ENCODE results near the gene BRD3OS.

Gene BRD3OS

DNA sequence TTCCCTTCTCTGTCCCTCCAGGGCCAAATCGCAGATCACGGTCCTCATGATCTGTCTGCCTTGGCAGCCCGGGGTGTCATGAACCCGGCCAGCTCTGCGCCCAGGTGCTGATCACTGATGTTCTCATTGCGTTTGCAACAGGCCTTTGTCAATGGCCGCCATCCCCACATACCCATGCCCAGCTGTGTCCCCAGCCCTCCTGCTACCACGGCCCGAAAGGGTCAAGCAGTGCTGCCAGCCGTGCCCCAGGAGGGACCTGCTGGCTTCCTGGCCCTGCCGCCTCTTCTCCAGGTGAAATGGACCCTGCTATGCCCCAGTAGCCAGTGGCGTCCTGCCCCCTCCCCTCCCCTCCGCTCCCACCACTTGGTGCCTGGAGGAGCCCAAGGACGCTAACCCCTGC lies 20.4 kb upstream of the BRD3OS start:
- DNase-seq (ENCODE audit: low spot score), result no peak

GRCh38 chr9:134005381-134005780 lies 19.9 kb upstream of the BRD3OS start:
- no peak for DNase-seq (ENCODE audit: low spot score)

DNA sequence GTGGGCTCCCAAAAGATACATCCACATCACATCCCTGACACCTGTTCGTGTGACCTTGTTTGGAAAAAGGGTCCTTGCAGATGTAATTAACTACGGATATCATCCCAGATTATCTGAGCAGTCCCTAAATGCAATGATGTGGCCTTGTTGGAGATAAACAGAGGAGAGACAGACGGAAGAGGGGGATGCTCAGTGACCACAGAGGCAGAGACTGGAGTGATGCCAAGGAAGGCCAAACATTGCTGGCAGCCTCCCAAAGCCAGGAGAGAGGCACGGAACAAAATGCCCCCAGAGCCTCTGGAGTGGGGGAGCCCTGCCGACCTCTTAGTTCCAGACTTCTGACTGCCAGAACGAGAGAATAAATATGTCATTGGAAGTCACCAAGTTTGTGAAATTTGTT lies 18.1 kb upstream of the BRD3OS start:
- no peak for DNase-seq (ENCODE audit: low spot score)

- DNase-seq (ENCODE audit: low spot score), result no peak
Observed at GRCh38 chr9:134007571-134007970, 17.7 kb upstream of the BRD3OS start.

DNA sequence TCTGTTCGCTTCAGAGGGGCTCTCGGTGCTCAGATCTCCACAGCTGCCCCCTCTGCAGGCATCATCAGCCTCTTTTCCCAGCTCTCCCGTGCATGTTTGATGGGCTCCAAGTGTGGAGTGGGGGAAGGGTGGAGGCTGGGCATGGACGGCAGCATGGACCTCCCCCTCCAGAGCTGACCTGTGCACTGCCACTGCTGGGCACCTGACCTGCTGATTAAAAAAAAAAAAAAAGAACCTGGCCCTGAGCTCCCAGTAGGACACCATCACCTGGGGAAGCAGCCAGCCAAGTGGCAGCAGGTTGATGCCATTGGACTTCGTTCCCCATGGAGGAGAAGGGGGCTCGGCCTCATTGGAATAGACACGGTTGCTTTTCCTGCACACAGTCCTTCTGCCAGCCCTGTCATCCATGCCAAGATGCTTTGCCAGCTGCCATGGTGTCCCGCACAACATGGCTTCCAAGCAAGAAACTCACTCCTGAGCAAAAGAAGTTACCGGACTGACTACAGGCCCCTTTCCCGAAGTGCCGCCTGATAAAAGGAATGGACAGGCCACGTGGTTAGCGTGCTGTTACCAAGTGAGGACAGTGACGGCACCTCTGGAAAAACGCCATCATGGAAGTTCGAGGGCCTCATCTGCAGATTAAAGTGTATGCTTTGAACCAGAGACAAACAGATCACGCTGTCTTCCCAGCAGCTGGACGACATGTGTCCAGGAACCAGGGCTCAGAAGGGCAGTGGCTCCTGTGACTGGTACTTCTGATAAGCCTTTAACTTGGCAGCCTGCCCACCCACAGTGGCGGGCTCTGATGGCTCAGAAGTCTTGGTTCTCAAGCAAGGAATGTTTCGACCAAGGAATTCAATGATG lies 14.7 kb upstream of the BRD3OS start:
- no peak for DNase-seq (ENCODE audit: low spot score)

GRCh38 chr9:134011401-134011800 lies 13.9 kb upstream of the BRD3OS start:
- no peak for DNase-seq (ENCODE audit: low spot score)

DNA sequence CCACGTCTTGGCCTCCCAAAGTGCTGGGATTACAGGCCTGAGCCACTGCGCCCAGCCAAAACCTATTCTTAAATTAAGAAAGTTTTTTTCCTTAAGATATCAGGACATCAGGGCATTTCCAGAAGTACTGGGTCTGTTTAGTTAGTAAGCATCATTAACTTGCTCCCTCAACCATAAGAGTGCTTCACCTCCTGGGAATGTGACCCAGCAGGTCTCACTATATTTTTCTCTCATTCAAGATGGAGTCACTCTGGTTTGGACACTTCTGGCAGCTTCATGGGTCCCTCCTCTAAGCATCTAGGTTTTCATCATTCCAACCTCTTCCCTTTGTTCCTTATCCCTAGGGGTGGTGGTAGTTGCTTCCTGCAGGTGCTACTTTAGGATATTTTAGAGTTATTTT lies 10.3 kb upstream of the BRD3OS start:
- DNase-seq (ENCODE audit: low spot score), result no peak

DNA sequence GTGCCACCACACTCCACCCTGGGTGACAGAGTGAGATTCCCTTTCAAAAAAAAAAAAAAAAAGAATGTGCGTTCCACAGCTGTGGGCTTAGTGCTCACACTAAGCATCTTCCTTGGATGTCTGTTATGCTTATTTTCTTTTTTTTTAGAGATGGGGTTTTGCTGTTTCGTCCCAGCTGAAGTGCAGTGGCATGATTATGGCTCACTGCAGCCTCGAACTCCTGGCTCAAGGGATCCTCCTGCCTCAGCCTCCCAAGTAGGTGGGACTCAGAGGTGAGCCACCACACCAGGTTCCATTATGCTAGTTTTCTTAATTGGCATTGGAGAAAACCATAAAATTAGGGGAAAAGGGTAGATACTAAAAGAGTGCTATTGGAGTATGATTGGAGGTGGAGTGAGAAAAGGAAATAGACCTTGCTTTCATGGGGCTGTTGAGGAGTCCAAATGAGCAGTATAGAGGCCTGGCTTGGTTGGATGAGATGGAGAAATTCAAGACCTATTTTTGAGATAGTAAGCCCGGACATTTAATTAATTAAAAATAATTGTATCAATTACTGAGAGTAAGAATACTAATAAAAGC lies 978 bp upstream of the BRD3OS start:
- DNase-seq (ENCODE audit: low spot score), result no peak

DNA sequence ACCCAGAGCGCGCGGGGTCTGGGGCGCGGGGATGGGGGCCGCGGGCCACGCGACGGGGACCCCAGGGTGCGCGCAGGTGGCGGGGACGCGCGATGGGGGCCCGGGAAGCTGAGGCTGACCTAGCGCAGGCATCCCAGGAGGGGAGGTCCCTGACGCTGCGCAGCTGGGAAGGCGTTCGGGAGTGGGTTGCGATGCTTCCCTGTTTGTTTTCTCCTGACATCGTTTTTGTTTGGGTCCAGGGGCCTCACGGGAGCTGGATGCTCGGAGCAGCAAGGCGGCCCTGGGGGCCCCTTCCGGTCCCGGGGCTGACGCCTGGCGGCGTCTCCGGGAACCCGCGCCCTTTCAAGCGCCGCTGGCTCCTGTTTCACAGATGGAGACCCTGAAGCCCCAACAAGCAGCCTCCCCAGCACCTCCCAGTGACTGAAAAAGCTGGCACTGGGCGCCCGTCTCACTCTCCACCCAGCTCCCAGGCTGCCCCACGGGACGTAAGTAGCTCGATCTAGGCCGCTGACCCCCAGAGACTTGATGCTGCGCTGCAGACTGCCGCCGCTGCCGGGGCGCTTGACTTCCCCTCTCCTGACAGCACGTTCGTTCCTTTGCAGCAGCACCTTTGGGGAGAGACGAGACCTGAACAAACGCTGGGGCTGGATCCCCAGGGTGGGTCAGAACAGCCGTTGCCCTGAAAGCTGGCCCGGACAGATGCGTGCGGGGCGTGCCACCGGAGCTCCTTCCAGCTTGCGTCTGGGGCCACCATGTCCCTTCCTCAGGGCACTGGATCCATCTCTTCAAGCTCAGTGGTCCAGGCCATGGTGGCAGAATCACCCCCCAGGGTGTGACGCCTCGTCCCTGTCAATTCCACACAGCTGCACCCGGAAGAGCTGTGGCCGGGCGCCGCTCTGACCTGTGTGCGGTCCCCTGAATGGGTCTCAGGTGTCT lies 593 bp downstream of the BRD3OS start:
- DNase-seq (ENCODE audit: low spot score), result peak; percentile 53

GRCh38 chr9:134026581-134026980 lies 1.3 kb downstream of the BRD3OS start:
- DNase-seq (ENCODE audit: low spot score), result no peak

DNA sequence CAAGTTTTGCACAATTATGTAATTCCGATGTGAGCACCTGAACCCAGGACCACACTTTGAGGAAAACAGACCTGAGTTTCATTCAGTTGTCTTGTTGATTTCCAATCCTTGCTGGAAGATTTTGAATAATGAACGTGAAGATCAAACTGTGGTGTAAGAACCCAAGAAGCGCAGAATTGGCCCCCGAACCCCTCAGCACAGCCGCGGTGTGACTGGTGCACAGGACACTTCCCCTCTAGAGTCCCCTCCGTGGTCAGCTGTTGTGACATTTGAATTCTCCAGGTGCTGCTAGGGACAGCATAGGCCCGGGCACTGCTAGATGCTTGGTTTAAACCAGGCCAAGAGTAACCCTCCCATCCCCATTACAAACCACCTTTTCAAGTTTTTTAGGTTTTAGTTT lies 1.7 kb downstream of the BRD3OS start:
- DNase-seq (ENCODE audit: low spot score), result no peak

DNA sequence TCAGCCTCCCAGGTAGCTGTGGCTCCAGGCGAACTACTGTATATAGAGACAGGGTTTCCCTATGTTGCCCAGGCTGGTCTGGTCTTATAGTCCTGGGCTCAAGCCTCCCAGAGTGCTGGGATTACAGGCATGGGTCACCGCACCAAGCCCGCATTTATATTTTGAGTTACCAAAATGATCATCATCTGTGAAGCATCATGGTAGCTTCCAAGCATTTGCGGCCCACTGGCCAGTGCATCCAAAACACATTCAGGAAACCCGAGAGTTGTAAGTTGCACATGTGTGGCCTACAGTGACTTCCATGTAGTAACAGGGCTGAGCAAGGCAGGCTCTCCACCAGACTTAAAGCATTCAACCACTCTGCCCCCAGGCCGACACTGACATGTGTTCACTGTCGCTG lies 2.3 kb downstream of the BRD3OS start:
- DNase-seq (ENCODE audit: low spot score), result no peak

- DNase-seq (ENCODE audit: low spot score), result no peak
Observed at GRCh38 chr9:134028076-134028475, 2.8 kb downstream of the BRD3OS start.

DNA sequence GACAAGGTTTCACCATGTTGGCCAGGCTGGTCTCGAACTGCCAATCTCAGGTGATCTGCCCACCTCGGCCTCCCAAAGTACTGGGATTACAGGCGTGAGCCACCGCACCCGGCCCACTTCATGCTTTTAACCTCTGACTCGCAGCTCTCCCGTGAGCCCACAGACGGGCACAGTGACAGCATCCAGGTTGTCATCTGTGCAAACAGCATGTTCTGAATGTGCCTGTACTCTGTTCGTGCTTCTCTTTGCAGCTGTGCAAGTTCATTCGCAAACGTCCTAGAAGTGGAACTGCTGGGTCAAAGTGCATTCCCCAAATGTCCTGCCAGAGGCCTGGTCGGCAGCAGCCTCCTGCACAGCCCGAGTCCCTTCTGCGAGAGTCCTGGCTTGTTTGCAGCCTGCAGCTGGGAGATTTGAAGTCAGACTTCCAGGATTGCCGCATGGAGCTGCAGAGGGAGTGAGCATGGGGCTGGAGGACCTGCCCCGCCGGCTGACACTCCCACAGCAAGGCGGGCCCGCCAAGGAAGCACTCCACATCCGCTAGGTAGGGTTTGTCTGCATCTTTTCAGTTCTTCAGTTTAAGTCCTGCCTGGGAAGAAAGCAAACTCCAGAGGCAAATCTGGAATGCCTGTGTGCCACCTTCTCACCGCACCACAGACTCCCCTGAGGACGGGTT lies 3.4 kb downstream of the BRD3OS start:
- no peak for DNase-seq (ENCODE audit: low spot score)

- DNase-seq (ENCODE audit: low spot score), result no peak
Observed at GRCh38 chr9:134029248-134030226, 4.3 kb downstream of the BRD3OS start.

- no peak for DNase-seq (ENCODE audit: low spot score)
Observed at GRCh38 chr9:134030821-134031470, 5.7 kb downstream of the BRD3OS start.

DNA sequence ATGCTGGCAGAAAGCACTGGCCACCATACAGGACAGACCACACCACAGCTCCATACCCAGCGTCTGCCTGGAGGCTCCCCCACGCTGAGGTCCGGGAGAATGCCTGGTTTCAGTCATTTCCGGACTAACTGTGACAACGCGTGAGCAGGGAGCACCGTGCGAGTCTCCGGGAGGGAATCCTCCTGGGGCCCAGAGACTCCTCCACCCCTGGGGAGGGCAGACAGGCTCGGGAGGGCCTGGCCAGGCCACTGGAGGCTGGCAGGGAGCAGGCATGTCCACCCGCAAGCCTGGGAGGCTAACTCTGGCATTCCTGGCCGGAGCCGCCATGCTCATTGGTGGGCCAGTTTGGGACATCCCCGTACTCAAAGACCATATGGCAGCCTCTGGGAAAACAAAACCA lies 6.5 kb downstream of the BRD3OS start:
- no peak for DNase-seq (ENCODE audit: low spot score)

GRCh38 chr9:134032456-134033222 lies 7.4 kb downstream of the BRD3OS start:
- DNase-seq (ENCODE audit: low spot score), result no peak

- DNase-seq (ENCODE audit: low spot score), result no peak
Observed at GRCh38 chr9:134033516-134034214, 8.4 kb downstream of the BRD3OS start.

Data from RKO (cell line).